HepG2 (cell line): ENCODE data around the gene AP4S1. TPM values are rescaled to one million over a fixed set of nuclear protein-coding genes. Genes with fewer than 3 reads are reported as not detected.

Experiments
- CHD2 ChIP-seq: IDR thresholded peaks from 2 replicates; pipeline ENCODE4 v1.6.1; 2011; ENCODE audit warnings: low read depth, low read length, improper control_type of control experiment
- CTCF ChIP-seq: sonication (generic); formaldehyde crosslinking; IDR thresholded peaks from 2 replicates; pipeline ENCODE4 v1.5.0; 2020; ENCODE audit warnings: mild to moderate bottlenecking, missing genetic modification reagents, moderate library complexity
- NAIF1 ChIP-seq: sonication (generic); formaldehyde crosslinking; IDR thresholded peaks from 2 replicates; pipeline ENCODE4 v1.5.0; 2020; ENCODE audit warnings: mild to moderate bottlenecking, missing genetic modification reagents, borderline replicate concordance
- NCOA1 ChIP-seq: sonication (generic); formaldehyde crosslinking; IDR thresholded peaks from 2 replicates; pipeline ENCODE4 v1.9.0; 2021; ENCODE audit warnings: missing genetic modification reagents
- NFATC3 ChIP-seq: sonication (generic); formaldehyde crosslinking; IDR thresholded peaks from 2 replicates; pipeline ENCODE4 v1.5.1; 2020; ENCODE audit warnings: mild to moderate bottlenecking, missing genetic modification reagents
- NONO ChIP-seq, 2 experiments: fragments of 450-650 bp in 1 of 2; sonication (generic) in 1 of 2; formaldehyde crosslinking in 1 of 2; IDR thresholded peaks in 1 of 2; conservative IDR thresholded peaks in 1 of 2; 2 replicates each; pipeline versions ENCODE4 v1.6.1 to v1.8.0; 2017 to 2022; ENCODE audit warnings: mild to moderate bottlenecking in 1 of 2, missing genetic modification reagents in 1 of 2, moderate library complexity in 1 of 2
- PPARG ChIP-seq: conservative IDR thresholded peaks from 2 replicates; pipeline ENCODE4 v1.6.1; 2016; ENCODE audit warnings: missing biosample characterization, missing genetic modification reagents
- PTBP1 ChIP-seq: fragments of 200-400 bp; formaldehyde crosslinking; IDR thresholded peaks from 2 replicates; pipeline ENCODE4 v1.6.1; 2018; ENCODE audit warnings: low read length, low read depth; ENCODE audit not compliant: poor library complexity, severe bottlenecking
- SP4 ChIP-seq: sonication (generic); formaldehyde crosslinking; IDR thresholded peaks from 2 replicates; pipeline ENCODE4 v1.8.1; 2023; ENCODE audit warnings: mild to moderate bottlenecking, missing genetic modification reagents
- SSRP1 ChIP-seq: IDR thresholded peaks from 2 replicates; pipeline ENCODE4 v1.6.1; 2016; ENCODE audit warnings: control low read depth
- TEAD2 ChIP-seq: sonication (generic); formaldehyde crosslinking; IDR thresholded peaks from 2 replicates; pipeline ENCODE4 v1.9.0; 2021; ENCODE audit warnings: missing genetic modification reagents
- TFDP1 ChIP-seq: IDR thresholded peaks from 2 replicates; pipeline ENCODE4 v1.6.1; 2016; ENCODE audit warnings: missing compliant biosample characterization, missing genetic modification reagents, borderline replicate concordance
- TOE1 ChIP-seq: sonication (generic); formaldehyde crosslinking; IDR thresholded peaks from 2 replicates; pipeline ENCODE4 v1.4.0; 2020; ENCODE audit warnings: mild to moderate bottlenecking, missing genetic modification reagents
- ZFP37 ChIP-seq: sonication (generic); formaldehyde crosslinking; IDR thresholded peaks from 2 replicates; pipeline ENCODE4 v1.4.0; 2020; ENCODE audit warnings: missing genetic modification reagents, borderline replicate concordance
- ZKSCAN8 ChIP-seq: IDR thresholded peaks from 2 replicates; pipeline ENCODE4 v1.6.1; 2016; ENCODE audit warnings: borderline replicate concordance, missing genetic modification reagents, missing compliant biosample characterization
- ZMAT5 ChIP-seq: sonication (generic); formaldehyde crosslinking; IDR thresholded peaks from 2 replicates; pipeline ENCODE4 v1.5.0; 2020; ENCODE audit warnings: mild to moderate bottlenecking, low read depth, missing genetic modification reagents, borderline replicate concordance
- ZNF251 ChIP-seq: sonication (generic); formaldehyde crosslinking; IDR thresholded peaks from 2 replicates; pipeline ENCODE4 v1.9.0; 2021; ENCODE audit warnings: mild to moderate bottlenecking, missing genetic modification reagents
- ZNF564 ChIP-seq: sonication (generic); formaldehyde crosslinking; IDR thresholded peaks from 2 replicates; pipeline ENCODE4 v1.8.1; 2023; ENCODE audit warnings: mild to moderate bottlenecking, missing genetic modification reagents
- ZNF572 ChIP-seq: sonication (generic); formaldehyde crosslinking; IDR thresholded peaks from 2 replicates; pipeline ENCODE4 v1.5.1; 2020; ENCODE audit warnings: mild to moderate bottlenecking, missing genetic modification reagents
- ZNF577 ChIP-seq: sonication (generic); formaldehyde crosslinking; IDR thresholded peaks from 2 replicates; pipeline ENCODE4 v1.4.0; 2020; ENCODE audit warnings: mild to moderate bottlenecking, low read depth, missing genetic modification reagents, borderline replicate concordance
- ZNF615 ChIP-seq: sonication (generic); formaldehyde crosslinking; IDR thresholded peaks from 2 replicates; pipeline ENCODE4 v1.5.0; 2020; ENCODE audit warnings: mild to moderate bottlenecking, missing genetic modification reagents, borderline replicate concordance
- ZNF724P ChIP-seq: sonication (generic); formaldehyde crosslinking; IDR thresholded peaks from 2 replicates; pipeline ENCODE4 v1.8.0; 2022; ENCODE audit warnings: missing genetic modification reagents, borderline replicate concordance
- ZSCAN31 ChIP-seq: sonication (generic); formaldehyde crosslinking; IDR thresholded peaks from 2 replicates; pipeline ENCODE4 v1.5.0; 2020; ENCODE audit warnings: low read depth, mild to moderate bottlenecking, missing genetic modification reagents
- polyA plus RNA-seq, 8 experiments: library from polyadenylated mRNA; depleted of rRNA in 3 of 8; stranded (reverse) in 7 of 8; unstranded in 1 of 8; fragments of >200 nt; fragmentation: Illumina TruSeq in 4 of 8; extraction: Trizol in 4 of 8; gene quantifications; 2 replicates each; pipeline versions ENCODE4 v1.2.1 to v1.2.3, GENCODE V29; 2011 to 2016; ENCODE audit warnings: low read depth in 4 of 8, missing spikeins in 1 of 8, mixed read lengths in 1 of 8; ENCODE audit not compliant: insufficient read depth in 1 of 8
- total RNA-seq, 5 experiments: library from RNA; depleted of rRNA; stranded (reverse); fragments of >200 nt; fragmentation: Illumina TruSeq; extraction: Trizol; gene quantifications; 2 replicates each; pipeline ENCODE4 v1.2.3, GENCODE V29; 2016; ENCODE audit warnings: low read depth in 1 of 5
- TF ChIP-seq, protein P1 (sequence below): sonication (generic); formaldehyde crosslinking; IDR thresholded peaks from 2 replicates; pipeline ENCODE4 v1.4.0; 2020; ENCODE audit warnings: missing genetic modification reagents, borderline replicate concordance

Gene AP4S1
- total and polyA plus RNA-seq, 2 of the 13 experiments (the other 11 are each of a cell fraction or from before 2014, with no cell fraction given) = 3.9 to 21.1 TPM

- TF ChIP-seq TOE1 (CRISPR knock-in tag) (no peak), ZKSCAN8 (CRISPR knock-in tag) (peak; percentile 99), NCOA1 (peak; percentile 93), ZNF572 (CRISPR knock-in tag) (no peak), ZNF615 (CRISPR knock-in tag) (no peak; the same call in 1 of the 2 replicates), SSRP1 (CRISPR knock-in tag) (peak; percentile 14; the same call in 1 of the 2 replicates), CHD2 (no peak), NFATC3 (CRISPR knock-in tag) (no peak), NONO (IDR thresholded peaks at IDR 0.05) (no peak), NONO (CRISPR knock-in tag; conservative IDR thresholded peaks at IDR 0.05) (0 out of 2 replicates have a peak, but pooled peaks have one; percentile 24), TFDP1 (CRISPR knock-in tag) (no peak; the same call in 1 of the 2 replicates), ZNF724P (no peak), CTCF (CRISPR knock-in tag) (no peak), PTBP1 (no peak), TEAD2 (no peak), ZNF564 (CRISPR knock-in tag) (no peak), NAIF1 (0 out of 2 replicates have a peak, but pooled peaks have one; percentile 34), ZMAT5 (CRISPR knock-in tag) (no peak), ZFP37 (CRISPR knock-in tag) (no peak), ZNF577 (CRISPR knock-in tag) (no peak), ZSCAN31 (CRISPR knock-in tag) (no peak; the same call in 1 of the 2 replicates), SP4 (CRISPR knock-in tag) (no peak), ZNF251 (CRISPR knock-in tag) (no peak), PPARG (CRISPR knock-in tag) (peak; percentile 82)
- TF ChIP-seq, protein P1, sequence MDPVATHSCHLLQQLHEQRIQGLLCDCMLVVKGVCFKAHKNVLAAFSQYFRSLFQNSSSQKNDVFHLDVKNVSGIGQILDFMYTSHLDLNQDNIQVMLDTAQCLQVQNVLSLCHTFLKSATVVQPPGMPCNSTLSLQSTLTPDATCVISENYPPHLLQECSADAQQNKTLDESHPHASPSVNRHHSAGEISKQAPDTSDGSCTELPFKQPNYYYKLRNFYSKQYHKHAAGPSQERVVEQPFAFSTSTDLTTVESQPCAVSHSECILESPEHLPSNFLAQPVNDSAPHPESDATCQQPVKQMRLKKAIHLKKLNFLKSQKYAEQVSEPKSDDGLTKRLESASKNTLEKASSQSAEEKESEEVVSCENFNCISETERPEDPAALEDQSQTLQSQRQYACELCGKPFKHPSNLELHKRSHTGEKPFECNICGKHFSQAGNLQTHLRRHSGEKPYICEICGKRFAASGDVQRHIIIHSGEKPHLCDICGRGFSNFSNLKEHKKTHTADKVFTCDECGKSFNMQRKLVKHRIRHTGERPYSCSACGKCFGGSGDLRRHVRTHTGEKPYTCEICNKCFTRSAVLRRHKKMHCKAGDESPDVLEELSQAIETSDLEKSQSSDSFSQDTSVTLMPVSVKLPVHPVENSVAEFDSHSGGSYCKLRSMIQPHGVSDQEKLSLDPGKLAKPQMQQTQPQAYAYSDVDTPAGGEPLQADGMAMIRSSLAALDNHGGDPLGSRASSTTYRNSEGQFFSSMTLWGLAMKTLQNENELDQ (CRISPR knock-in tag) = no peak
Measured at GRCh38 chr14:31090883-31091764, 65.7 kb downstream of the AP4S1 start (continued).
